HG03135 (cell line): ENCODE data around the gene APP.

ENCODE experiments used
- ATAC-seq: cut with Tn5 transposase; IDR thresholded peaks from one replicate; pipeline ENCODE4 v1.9.1; 2021; ENCODE audit warnings: mild to moderate bottlenecking, moderate library complexity; ENCODE audit not compliant: unreplicated experiment

APP gene

GRCh38 chr21:26130249-26130881, 40.2 kb downstream of the APP start:
- no peak for ATAC-seq

GRCh38 chr21:26127918-26128317, 42.7 kb downstream of the APP start:
- no peak for ATAC-seq

GRCh38 chr21:26127073-26127814, 43.3 kb downstream of the APP start:
- no peak for ATAC-seq

GRCh38 chr21:26126168-26126553, 44.4 kb downstream of the APP start:
- ATAC-seq: no peak

GRCh38 chr21:26125433-26126167, 45.0 kb downstream of the APP start:
- ATAC-seq: no peak

GRCh38 chr21:26124896-26125295, 45.7 kb downstream of the APP start:
- ATAC-seq: no peak

- ATAC-seq: no peak
These were observed 46.1 kb downstream of the APP start for GRCh38 chr21:26124421-26124833.

GRCh38 chr21:26123012-26123411, 47.6 kb downstream of the APP start:
- ATAC-seq: no peak

- no peak for ATAC-seq
These were observed 49.7 kb downstream of the APP start for GRCh38 chr21:26120828-26121227.

GRCh38 chr21:26119906-26120305, 50.7 kb downstream of the APP start:
- ATAC-seq: no peak

GRCh38 chr21:26118938-26119540, 51.5 kb downstream of the APP start:
- no peak for ATAC-seq

- no peak for ATAC-seq
These were observed 52.6 kb downstream of the APP start for GRCh38 chr21:26117972-26118367.

- no peak for ATAC-seq
These were observed 53.1 kb downstream of the APP start for GRCh38 chr21:26117324-26117971.

- no peak for ATAC-seq
These were observed 54.0 kb downstream of the APP start for GRCh38 chr21:26116456-26117011.

- no peak for ATAC-seq
These were observed 54.7 kb downstream of the APP start for GRCh38 chr21:26115899-26116298.

- no peak for ATAC-seq
These were observed 55.3 kb downstream of the APP start for GRCh38 chr21:26115305-26115704.

GRCh38 chr21:26112975-26113374, 57.6 kb downstream of the APP start:
- ATAC-seq: no peak

- ATAC-seq: no peak
These were observed 58.3 kb downstream of the APP start for GRCh38 chr21:26112127-26112742.

GRCh38 chr21:26110715-26111114, 59.9 kb downstream of the APP start:
- ATAC-seq: no peak

- ATAC-seq: no peak
These were observed 63.1 kb downstream of the APP start for GRCh38 chr21:26107429-26107828.
